Activated T-helper 2 cell treated with anti-CD3 and anti-CD28 coated beads, Interferon-gamma antibody, Interleukin-2, Interleukin-4, amounts not matched to agents 10 μg/mL and 5 μg/mL and 100 μg/mL, durations not matched to agents 14 hours and 24 hours and 36 hours (primary cell): ENCODE results near the gene MYPN. TPM values are rescaled to one million over a fixed set of nuclear protein-coding genes. Genes with fewer than 3 reads are reported as not detected.

Experiments used
- DNase-seq: peaks from one replicate; pipeline ENCODE4 v3.0.0; 2021; ENCODE audit warnings: low spot score
- H3K27ac Mint-ChIP-seq: one replicate; pipeline ENCODE4 v1.8.0; 2021; ENCODE audit warnings: mixed read lengths
- H3K27me3 Mint-ChIP-seq: one replicate; pipeline ENCODE4 v1.8.0; 2021; ENCODE audit warnings: low read depth, mixed read lengths
- H3K36me3 Mint-ChIP-seq: one replicate; pipeline ENCODE4 v1.8.0; 2021; ENCODE audit warnings: low read depth, mixed read lengths
- H3K4me1 Mint-ChIP-seq: one replicate; pipeline ENCODE4 v1.8.0; 2021; ENCODE audit warnings: low read depth, mixed read lengths
- H3K4me3 Mint-ChIP-seq: one replicate; pipeline ENCODE4 v1.8.0; 2021; ENCODE audit warnings: low read depth, mild to moderate bottlenecking, moderate library complexity, mixed read lengths
- H3K9me3 Mint-ChIP-seq: one replicate; pipeline ENCODE4 v1.8.0; 2021; ENCODE audit warnings: mixed read lengths
- intact Hi-C: fragments of 100-400 bp; cut with micrococcal nuclease; formaldehyde crosslinking; loops from one replicate; pipeline ENCODE4 v1.15.1; 2023
- total RNA-seq: library from RNA; stranded (reverse); gene quantifications from 2 replicates; pipeline ENCODE4 v1.2.3, GENCODE V29; 2022

The MYPN gene
- total RNA-seq, 1 donor from 2014 or later = not detected

- peaks cover 14% of the 10 kb centered on the region for H3K27me3 Mint-ChIP-seq
- H3K27ac Mint-ChIP-seq = no peak overlapping the region
- no peak for DNase-seq
- H3K9me3 Mint-ChIP-seq = no peaks in the 10 kb centered on the region
- no peaks in the 10 kb centered on the region for H3K4me1 Mint-ChIP-seq
- no peaks in the 10 kb centered on the region for H3K36me3 Mint-ChIP-seq
- H3K4me3 Mint-ChIP-seq = no peak overlapping the region
- intact Hi-C loops = no loop called here
Observed at GRCh38 chr10:68124718-68125117, 15.4 kb downstream of the MYPN start.

GRCh38 chr10:68125772-68126171 is 16.5 kb downstream of the MYPN start:
- peaks cover 10% of the 10 kb centered on the region for H3K27me3 Mint-ChIP-seq
- no peaks in the 10 kb centered on the region for H3K4me1 Mint-ChIP-seq
- H3K27ac Mint-ChIP-seq = no peak overlapping the region
- DNase-seq = no peak
- no peaks in the 10 kb centered on the region for H3K36me3 Mint-ChIP-seq
- H3K4me3 Mint-ChIP-seq = no peak overlapping the region
- H3K9me3 Mint-ChIP-seq = no peaks in the 10 kb centered on the region
- intact Hi-C loops = no loop called here

- Mint-ChIP-seq H3K27me3 (peaks cover 12% of the 10 kb centered on the region), H3K27ac (no peak overlapping the region), H3K4me3 (no peak overlapping the region), H3K4me1 (no peaks in the 10 kb centered on the region), H3K36me3 (no peaks in the 10 kb centered on the region), H3K9me3 (no peaks in the 10 kb centered on the region)
- intact Hi-C loops = no loop called here
- DNase-seq = no peak
Observed at GRCh38 chr10:68128015-68128414, 18.7 kb downstream of the MYPN start.

DNA sequence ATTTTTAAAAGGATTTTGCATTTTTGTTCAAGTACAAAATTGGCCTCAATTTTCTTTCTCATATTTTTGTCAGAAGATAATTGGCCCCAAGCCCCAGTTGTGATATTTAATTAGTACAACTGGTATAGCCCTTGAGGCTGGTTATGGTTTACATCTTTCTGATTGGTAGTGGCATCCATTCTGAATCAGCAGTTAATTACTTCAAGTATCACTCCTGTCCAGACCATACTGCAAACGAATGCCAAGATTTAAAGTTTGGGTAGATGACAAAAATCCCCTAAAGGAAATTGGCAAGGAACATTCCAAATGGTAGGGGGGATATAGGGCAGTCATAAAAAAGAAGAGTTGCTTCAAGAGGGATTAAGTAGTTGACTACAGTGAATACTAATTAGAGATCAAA is 23.1 kb downstream of the MYPN start:
- no peaks in the 10 kb centered on the region for H3K9me3 Mint-ChIP-seq
- no peak overlapping the region for H3K4me3 Mint-ChIP-seq
- no peak for DNase-seq
- no peak overlapping the region for H3K27ac Mint-ChIP-seq
- H3K36me3 Mint-ChIP-seq = no peaks in the 10 kb centered on the region
- intact Hi-C loops = no loop called here
- H3K4me1 Mint-ChIP-seq = no peaks in the 10 kb centered on the region
- peaks cover 8% of the 10 kb centered on the region for H3K27me3 Mint-ChIP-seq

GRCh38 chr10:68133523-68133922 is 24.2 kb downstream of the MYPN start:
- Mint-ChIP-seq H3K27ac (no peak overlapping the region), H3K27me3 (peaks cover 8% of the 10 kb centered on the region), H3K36me3 (no peaks in the 10 kb centered on the region), H3K9me3 (no peaks in the 10 kb centered on the region), H3K4me1 (no peaks in the 10 kb centered on the region), H3K4me3 (no peak overlapping the region)
- intact Hi-C loops = no loop called here
- no peak for DNase-seq

DNA sequence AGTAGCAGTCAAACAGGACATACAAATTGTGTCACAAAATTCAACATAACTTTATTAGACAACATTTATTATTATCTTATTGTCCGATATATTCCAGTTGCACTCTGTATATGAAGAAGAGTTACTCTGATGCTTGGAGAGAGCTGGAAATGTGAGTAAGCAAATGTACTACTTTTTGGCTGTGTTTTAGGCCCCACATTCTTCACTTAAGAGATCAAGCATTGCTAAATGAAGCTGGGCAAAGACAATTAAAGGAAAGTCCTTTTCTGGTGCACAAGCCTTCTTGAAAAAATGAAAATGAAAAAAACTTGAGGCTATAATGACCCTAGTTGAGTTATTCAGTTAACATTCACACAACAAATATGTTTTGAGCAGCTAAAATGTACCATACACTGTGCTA is 26.1 kb downstream of the MYPN start:
- H3K36me3 Mint-ChIP-seq = no peaks in the 10 kb centered on the region
- H3K4me1 Mint-ChIP-seq = peaks cover 2% of the 10 kb centered on the region
- no peaks in the 10 kb centered on the region for H3K9me3 Mint-ChIP-seq
- peaks cover 21% of the 10 kb centered on the region for H3K27me3 Mint-ChIP-seq
- H3K27ac Mint-ChIP-seq = no peak overlapping the region
- no peak overlapping the region for H3K4me3 Mint-ChIP-seq
- DNase-seq = no peak
- intact Hi-C loops = no loop called here

GRCh38 chr10:68135922-68136792 is 26.9 kb downstream of the MYPN start:
- Mint-ChIP-seq H3K27ac (no peak overlapping the region), H3K27me3 (peaks cover 24% of the 10 kb centered on the region), H3K9me3 (no peaks in the 10 kb centered on the region), H3K36me3 (no peaks in the 10 kb centered on the region), H3K4me1 (peaks cover 2% of the 10 kb centered on the region), H3K4me3 (no peak overlapping the region)
- no peak for DNase-seq
- intact Hi-C loops = no loop called here

DNA sequence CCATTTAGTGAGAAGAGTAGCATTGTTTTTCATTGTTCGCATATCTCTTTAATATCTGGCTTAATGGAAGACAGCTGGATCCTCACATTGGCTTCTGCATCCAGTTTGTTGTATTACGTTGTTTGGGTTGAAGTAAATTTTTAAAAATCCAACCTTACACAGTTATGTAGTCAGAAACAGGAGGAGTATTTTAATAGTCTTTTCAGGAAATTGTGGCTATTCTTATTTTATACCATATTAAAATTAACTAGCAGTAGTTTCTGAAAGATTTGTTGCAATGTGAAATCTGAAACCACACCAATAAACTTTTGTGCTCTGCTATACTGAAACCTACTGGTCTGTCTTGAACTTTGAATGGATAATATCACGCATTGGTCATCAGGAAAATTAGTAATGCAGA is 27.9 kb downstream of the MYPN start:
- Mint-ChIP-seq H3K36me3 (no peaks in the 10 kb centered on the region), H3K4me3 (no peak overlapping the region), H3K9me3 (no peaks in the 10 kb centered on the region), H3K4me1 (peaks cover 2% of the 10 kb centered on the region), H3K27me3 (peaks cover 28% of the 10 kb centered on the region), H3K27ac (no peak overlapping the region)
- intact Hi-C loops = no loop called here
- DNase-seq = no peak

- DNase-seq = no peak
- Mint-ChIP-seq H3K27ac (no peak overlapping the region), H3K36me3 (no peaks in the 10 kb centered on the region), H3K9me3 (no peaks in the 10 kb centered on the region), H3K27me3 (peaks cover 23% of the 10 kb centered on the region), H3K4me1 (peaks cover 6% of the 10 kb centered on the region), H3K4me3 (no peak overlapping the region)
- intact Hi-C loops = no loop called here
Observed at GRCh38 chr10:68138526-68138925, 29.2 kb downstream of the MYPN start.

GRCh38 chr10:68139448-68140272 is 30.4 kb downstream of the MYPN start:
- no peak overlapping the region for H3K27ac Mint-ChIP-seq
- no peaks in the 10 kb centered on the region for H3K36me3 Mint-ChIP-seq
- peaks cover 23% of the 10 kb centered on the region for H3K27me3 Mint-ChIP-seq
- peaks cover 6% of the 10 kb centered on the region for H3K4me1 Mint-ChIP-seq
- no peak overlapping the region for H3K4me3 Mint-ChIP-seq
- no peaks in the 10 kb centered on the region for H3K9me3 Mint-ChIP-seq
- intact Hi-C loops = no loop called here
- DNase-seq = no peak

DNA sequence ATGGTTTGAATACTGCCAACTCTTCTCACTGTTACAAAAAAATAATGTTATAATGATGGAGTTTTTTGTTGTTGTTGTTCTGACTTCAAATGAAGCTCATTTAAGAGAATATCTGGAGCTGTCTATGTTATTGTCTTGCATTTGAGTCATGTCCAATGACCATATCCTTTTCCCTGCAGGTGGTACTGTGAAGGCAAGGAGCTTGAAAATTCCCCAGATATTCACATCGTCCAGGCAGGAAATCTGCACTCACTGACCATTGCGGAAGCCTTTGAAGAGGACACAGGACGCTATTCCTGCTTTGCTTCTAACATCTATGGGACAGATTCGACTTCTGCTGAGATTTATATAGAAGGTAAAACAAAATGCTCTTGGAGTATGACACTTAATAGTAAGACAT is 33.5 kb downstream of the MYPN start:
- H3K27ac Mint-ChIP-seq = no peak overlapping the region
- intact Hi-C loops = no loop called here
- no peaks in the 10 kb centered on the region for H3K9me3 Mint-ChIP-seq
- H3K27me3 Mint-ChIP-seq = peaks cover 26% of the 10 kb centered on the region
- no peak for DNase-seq
- H3K4me3 Mint-ChIP-seq = no peak overlapping the region
- H3K36me3 Mint-ChIP-seq = no peaks in the 10 kb centered on the region
- peaks cover 13% of the 10 kb centered on the region for H3K4me1 Mint-ChIP-seq

- intact Hi-C loops = no loop called here
- no peaks in the 10 kb centered on the region for H3K36me3 Mint-ChIP-seq
- no peaks in the 10 kb centered on the region for H3K9me3 Mint-ChIP-seq
- H3K27ac Mint-ChIP-seq = no peak overlapping the region
- H3K4me1 Mint-ChIP-seq = peaks cover 11% of the 10 kb centered on the region
- H3K27me3 Mint-ChIP-seq = peaks cover 18% of the 10 kb centered on the region
- no peak for DNase-seq
- no peak overlapping the region for H3K4me3 Mint-ChIP-seq
Observed at GRCh38 chr10:68144709-68145108, 35.4 kb downstream of the MYPN start.

- H3K27ac Mint-ChIP-seq = no peak overlapping the region
- H3K27me3 Mint-ChIP-seq = peaks cover 9% of the 10 kb centered on the region
- no peaks in the 10 kb centered on the region for H3K36me3 Mint-ChIP-seq
- no peak for DNase-seq
- H3K4me3 Mint-ChIP-seq = no peak overlapping the region
- intact Hi-C loops = no loop called here
- H3K9me3 Mint-ChIP-seq = no peaks in the 10 kb centered on the region
- peaks cover 11% of the 10 kb centered on the region for H3K4me1 Mint-ChIP-seq
Observed at GRCh38 chr10:68145705-68146104, 36.4 kb downstream of the MYPN start.
